Activated naive CD8-positive, alpha-beta T cell treated with anti-CD3 and anti-CD28 coated beads for 36 hours (primary cell): ENCODE data around the gene ACRV1. TPM values are rescaled to one million over a fixed set of nuclear protein-coding genes. Genes with fewer than 3 reads are reported as not detected.

Experiments used
- DNase-seq: peaks from one replicate; pipeline ENCODE4 v3.0.0; 2021
- H3K27ac Mint-ChIP-seq: one replicate; pipeline ENCODE4 v1.8.0; 2022; ENCODE audit warnings: mild to moderate bottlenecking, moderate library complexity, mixed read lengths
- H3K27me3 Mint-ChIP-seq: one replicate; pipeline ENCODE4 v1.8.0; 2022; ENCODE audit warnings: mild to moderate bottlenecking, mixed read lengths
- H3K36me3 Mint-ChIP-seq: one replicate; pipeline ENCODE4 v1.8.0; 2021; ENCODE audit warnings: mild to moderate bottlenecking, mixed read lengths
- H3K4me1 Mint-ChIP-seq: one replicate; pipeline ENCODE4 v1.8.0; 2021; ENCODE audit warnings: mixed read lengths
- H3K4me3 Mint-ChIP-seq: one replicate; pipeline ENCODE4 v1.8.0; 2022; ENCODE audit warnings: mild to moderate bottlenecking, moderate library complexity, mixed read lengths
- H3K9me3 Mint-ChIP-seq: one replicate; pipeline ENCODE4 v1.8.0; 2022; ENCODE audit warnings: mixed read lengths
- total RNA-seq, 2 experiments: library from RNA; stranded (reverse); gene quantifications; one replicate each; pipeline ENCODE4 v1.2.3, GENCODE V29; 2021

ACRV1 gene
- total RNA-seq, 2 experiments from 2014 or later, result not detected

DNA sequence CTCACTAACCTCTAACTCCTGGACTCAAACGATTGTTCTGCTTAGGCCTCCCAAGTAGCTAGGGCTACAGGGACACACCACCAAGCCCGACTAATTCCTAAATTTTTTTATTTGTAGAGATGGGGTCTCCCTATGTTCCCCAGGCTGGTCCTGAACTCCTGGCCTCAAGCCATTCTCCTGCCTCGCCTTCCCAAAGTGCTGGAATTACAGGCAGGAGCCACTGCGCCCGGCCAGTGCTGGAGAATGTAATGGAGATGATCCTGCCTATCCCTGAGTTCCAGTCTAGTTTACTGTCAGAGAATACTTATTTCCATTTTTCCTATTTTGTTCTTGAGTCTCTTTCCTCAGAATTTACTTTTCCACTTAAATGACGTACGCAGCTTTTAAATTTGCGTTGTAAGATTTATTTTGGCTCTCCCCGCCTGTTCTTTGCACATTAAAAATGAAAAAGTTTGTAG, 55.9 kb downstream of the ACRV1 start, which contains the start of gene CHEK1:
Gene CHEK1 (plus strand): TSS at position 408 of the 458 bp plus-strand sequence. CDS start 1,606 bp downstream, outside the sequence.
- Mint-ChIP-seq H3K27me3 (no peaks in the 10 kb centered on the region), H3K27ac (peak within 1 kb of the TSS; percentile 95), H3K4me3 (peak within 1 kb of the TSS; percentile 90), H3K4me1 (peaks cover 18% of the 10 kb centered on the region), H3K9me3 (no peaks in the 10 kb centered on the region), H3K36me3 (peaks cover 33% of the 10 kb centered on the region)
- no peak for DNase-seq

GRCh38 chr11:125623064-125623463, 57.6 kb downstream of the ACRV1 start:
- no peak overlapping the region for H3K4me3 Mint-ChIP-seq

GRCh38 chr11:125621995-125622394, 58.7 kb downstream of the ACRV1 start:
- no peak overlapping the region for H3K27ac Mint-ChIP-seq
- H3K27me3 Mint-ChIP-seq, result no peaks in the 10 kb centered on the region
- H3K9me3 Mint-ChIP-seq, result no peaks in the 10 kb centered on the region
- H3K4me3 Mint-ChIP-seq, result no peak overlapping the region
- no peak for DNase-seq
- peaks cover 21% of the 10 kb centered on the region for H3K36me3 Mint-ChIP-seq
- H3K4me1 Mint-ChIP-seq, result peaks cover 12% of the 10 kb centered on the region

More at GRCh38 chr11:125623064-125623463, 57.6 kb downstream of the ACRV1 start:
- no peak for DNase-seq
- no peak overlapping the region for H3K27ac Mint-ChIP-seq
- no peaks in the 10 kb centered on the region for H3K27me3 Mint-ChIP-seq
- H3K36me3 Mint-ChIP-seq, result peaks cover 29% of the 10 kb centered on the region
- H3K9me3 Mint-ChIP-seq, result no peaks in the 10 kb centered on the region
- peaks cover 18% of the 10 kb centered on the region for H3K4me1 Mint-ChIP-seq

Other genes starting within 250 kb of the ACRV1 start
- 1 to 10 TPM; 3.0 to 4.7 TPM for gene FEZ1, start 184.6 kb downstream of the ACRV1 start, total RNA-seq
- 10 to 100 TPM; 71.4 to 72.5 TPM for gene EI24, start 111.4 kb downstream of the ACRV1 start, total RNA-seq
- 100 to 1,000 TPM; 107 to 111 TPM for gene STT3A, start 88.0 kb downstream of the ACRV1 start, total RNA-seq
- gene CHEK1, start 55.7 kb downstream of the ACRV1 start, total RNA-seq, result 100 to 1,000 TPM; 151 to 163 TPM
- not detected for gene PATE1, start 65.4 kb upstream of the ACRV1 start, total RNA-seq
- gene PATE2, start 98.0 kb upstream of the ACRV1 start, total RNA-seq, result not detected
- not detected for gene PATE3, start 107.3 kb upstream of the ACRV1 start, total RNA-seq
- not detected for gene PATE4, start 152.5 kb upstream of the ACRV1 start, total RNA-seq
- 1 to 10 TPM; 8.0 to 8.1 TPM for gene HYLS1, start 206.8 kb upstream of the ACRV1 start, total RNA-seq
- 10 to 100 TPM; 16.1 to 23.3 TPM for gene PUS3, start 222.4 kb upstream of the ACRV1 start, total RNA-seq
- gene DDX25, start 223.7 kb upstream of the ACRV1 start, total RNA-seq, result under 1 TPM; 0.14 to 0.26 TPM